Measurements from ENCODE around the gene SMARCD1. TPM values are rescaled to one million over a fixed set of nuclear protein-coding genes. Genes with fewer than 3 reads are reported as not detected.
A peak's percentile ranks its signal among the peaks of the same experiment; 100 is the strongest.

SMARCD1 gene
- polyA plus RNA-seq, 4 donors = 18.1 to 54.1 (median 20.7) TPM

- Histone ChIP-seq H3K27ac (ENCODE audit: low read depth in 1 of 3, low read length in 2 of 3) (peak overlapping the region in 1 of 3 donors; percentile 96), H3K4me3 (ENCODE audit: low read depth in 1 of 3, low read length in 3 of 3) (no peak overlapping the region)
- FAIRE-seq = no peak
Observed at GRCh38 chr12:50101663-50102062, 16.5 kb downstream of the SMARCD1 start.

GRCh38 chr12:50102131-50102531 is 17.0 kb downstream of the SMARCD1 start:
- Histone ChIP-seq H3K4me3 (ENCODE audit: low read depth in 1 of 3, low read length in 3 of 3) (no peak overlapping the region), H3K4me1 (ENCODE audit: control insufficient read depth in 3 of 3, insufficient read depth in 2 of 3, low read depth in 1 of 3, low read length in 2 of 3) (peaks cover 2 to 51% (median 6%) of the 10 kb centered on the region in 3 donors), H3K27me3 (ENCODE audit: control insufficient read depth in 3 of 3, insufficient read depth in 3 of 3, low read length in 3 of 3) (no peaks in the 10 kb centered on the region), H3K36me3 (ENCODE audit: control insufficient read depth in 3 of 3, insufficient read depth in 2 of 3, low read depth in 1 of 3, low read length in 3 of 3) (peaks cover 0 to 65% (median 21%) of the 10 kb centered on the region in 3 donors), H3K9me3 (ENCODE audit: control insufficient read depth in 2 of 2, insufficient read depth in 1 of 2, low read depth in 1 of 2, low read length in 1 of 2) (no peaks in the 10 kb centered on the region), H3K27ac (ENCODE audit: low read depth in 1 of 3, low read length in 2 of 3) (peak overlapping the region in 2 of 3 donors; percentile 43 to 96)
- WGBS, 3 donors = 67 to 85% (median 81%) methylated on average over 2 of the region's 2 CpGs
- FAIRE-seq (no peak), DNase-seq (no peak)

More at GRCh38 chr12:50101663-50102062, 16.5 kb downstream of the SMARCD1 start:
- peaks cover 2 to 65% (median 25%) of the 10 kb centered on the region in 3 donors for H3K36me3 ChIP-seq (ENCODE audit: control insufficient read depth in 3 of 3, insufficient read depth in 2 of 3, low read depth in 1 of 3, low read length in 3 of 3)
- WGBS, 3 donors = 65 to 75% (median 69%) methylated on average over 3 of the region's 3 CpGs
- H3K9me3 ChIP-seq (ENCODE audit: control insufficient read depth in 2 of 2, insufficient read depth in 1 of 2, low read depth in 1 of 2, low read length in 1 of 2) = no peaks in the 10 kb centered on the region
- peaks cover 2 to 47% (median 4%) of the 10 kb centered on the region in 3 donors for H3K4me1 ChIP-seq (ENCODE audit: control insufficient read depth in 3 of 3, insufficient read depth in 2 of 3, low read depth in 1 of 3, low read length in 2 of 3)
- peak; percentile 55 for DNase-seq
- no peaks in the 10 kb centered on the region for H3K27me3 ChIP-seq (ENCODE audit: control insufficient read depth in 3 of 3, insufficient read depth in 3 of 3, low read length in 3 of 3)

GRCh38 chr12:50102646-50103309 is 17.6 kb downstream of the SMARCD1 start:
- 46 to 74% (median 70%) methylated on average over 8 of the region's 8 CpGs for WGBS, 3 donors
- no peaks in the 10 kb centered on the region for H3K27me3 ChIP-seq (ENCODE audit: control insufficient read depth in 3 of 3, insufficient read depth in 3 of 3, low read length in 3 of 3)
- no peaks in the 10 kb centered on the region for H3K9me3 ChIP-seq (ENCODE audit: control insufficient read depth in 2 of 2, insufficient read depth in 1 of 2, low read depth in 1 of 2, low read length in 1 of 2)
- H3K4me3 ChIP-seq (ENCODE audit: low read depth in 1 of 3, low read length in 3 of 3) = no peak overlapping the region
- DNase-seq = peak; percentile 58 to 59
- FAIRE-seq = no peak
- H3K27ac ChIP-seq (ENCODE audit: low read depth in 1 of 3, low read length in 2 of 3) = peak overlapping the region in 2 of 3 donors; percentile 43 to 96
- peaks cover 0 to 66% (median 21%) of the 10 kb centered on the region in 3 donors for H3K36me3 ChIP-seq (ENCODE audit: control insufficient read depth in 3 of 3, insufficient read depth in 2 of 3, low read depth in 1 of 3, low read length in 3 of 3)
- H3K4me1 ChIP-seq (ENCODE audit: control insufficient read depth in 3 of 3, insufficient read depth in 2 of 3, low read depth in 1 of 3, low read length in 2 of 3) = peaks cover 2 to 57% (median 6%) of the 10 kb centered on the region in 3 donors

- Histone ChIP-seq H3K4me1 (ENCODE audit: control insufficient read depth in 3 of 3, insufficient read depth in 2 of 3, low read depth in 1 of 3, low read length in 2 of 3) (peaks cover 2 to 63% (median 10%) of the 10 kb centered on the region in 3 donors), H3K36me3 (ENCODE audit: control insufficient read depth in 3 of 3, insufficient read depth in 2 of 3, low read depth in 1 of 3, low read length in 3 of 3) (peaks cover 0 to 66% (median 15%) of the 10 kb centered on the region in 3 donors), H3K27ac (ENCODE audit: low read depth in 1 of 3, low read length in 2 of 3) (peak overlapping the region; percentile 43 to 96 (median 65)), H3K4me3 (ENCODE audit: low read depth in 1 of 3, low read length in 3 of 3) (peak overlapping the region in 1 of 3 donors; percentile 67), H3K9me3 (ENCODE audit: control insufficient read depth in 2 of 2, insufficient read depth in 1 of 2, low read depth in 1 of 2, low read length in 1 of 2) (no peaks in the 10 kb centered on the region), H3K27me3 (ENCODE audit: control insufficient read depth in 3 of 3, insufficient read depth in 3 of 3, low read length in 3 of 3) (no peaks in the 10 kb centered on the region)
- FAIRE-seq (no peak), DNase-seq (no peak)
- WGBS, 3 donors = 82 to 98% (median 93%) methylated on average over 2 of the region's 2 CpGs
Observed at GRCh38 chr12:50103351-50103750, 18.2 kb downstream of the SMARCD1 start.

- Histone ChIP-seq H3K36me3 (ENCODE audit: control insufficient read depth in 3 of 3, insufficient read depth in 2 of 3, low read depth in 1 of 3, low read length in 3 of 3) (peaks cover 0 to 67% (median 11%) of the 10 kb centered on the region in 3 donors), H3K27ac (ENCODE audit: low read depth in 1 of 3, low read length in 2 of 3) (peak within 1 kb of the TSS; percentile 46 to 96 (median 65)), H3K4me3 (ENCODE audit: low read depth in 1 of 3, low read length in 3 of 3) (peak within 1 kb of the TSS in 2 of 3 donors; percentile 58 to 67), H3K4me1 (ENCODE audit: control insufficient read depth in 3 of 3, insufficient read depth in 2 of 3, low read depth in 1 of 3, low read length in 2 of 3) (peaks cover 2 to 67% (median 11%) of the 10 kb centered on the region in 3 donors), H3K27me3 (ENCODE audit: control insufficient read depth in 3 of 3, insufficient read depth in 3 of 3, low read length in 3 of 3) (no peaks in the 10 kb centered on the region), H3K9me3 (ENCODE audit: control insufficient read depth in 2 of 2, insufficient read depth in 1 of 2, low read depth in 1 of 2, low read length in 1 of 2) (no peaks in the 10 kb centered on the region)
- no peak for FAIRE-seq
- peak; percentile 92 to 94 for DNase-seq
- 4 to 35% (median 26%) methylated on average over 12 to 13 of the region's 13 CpGs for WGBS, 3 donors
Observed at GRCh38 chr12:50103767-50104321, 18.7 kb downstream of the SMARCD1 start, which contains the start of gene GPD1. TSS of gene GPD1 (plus strand) at chr12:50104008. CDS start at chr12:50104051, 43 bp downstream.

- DNase-seq = peak; percentile 92 to 96
- Histone ChIP-seq H3K4me1 (ENCODE audit: control insufficient read depth in 3 of 3, insufficient read depth in 2 of 3, low read depth in 1 of 3, low read length in 2 of 3) (peaks cover 2 to 75% (median 13%) of the 10 kb centered on the region in 3 donors), H3K9me3 (ENCODE audit: control insufficient read depth in 2 of 2, insufficient read depth in 1 of 2, low read depth in 1 of 2, low read length in 1 of 2) (no peaks in the 10 kb centered on the region), H3K36me3 (ENCODE audit: control insufficient read depth in 3 of 3, insufficient read depth in 2 of 3, low read depth in 1 of 3, low read length in 3 of 3) (peaks cover 0 to 67% (median 7%) of the 10 kb centered on the region in 3 donors), H3K27ac (ENCODE audit: low read depth in 1 of 3, low read length in 2 of 3) (peak overlapping the region; percentile 75 to 96 (median 86)), H3K27me3 (ENCODE audit: control insufficient read depth in 3 of 3, insufficient read depth in 3 of 3, low read length in 3 of 3) (no peaks in the 10 kb centered on the region), H3K4me3 (ENCODE audit: low read depth in 1 of 3, low read length in 3 of 3) (peak overlapping the region in 2 of 3 donors; percentile 58 to 67)
- 23 to 54% (median 31%) methylated on average over 14 of the region's 14 CpGs for WGBS, 3 donors
- no peak for FAIRE-seq
Observed at GRCh38 chr12:50104417-50105366, 19.6 kb downstream of the SMARCD1 start.

GRCh38 chr12:50105913-50106450 is 20.8 kb downstream of the SMARCD1 start:
- Histone ChIP-seq H3K27ac (ENCODE audit: low read depth in 1 of 3, low read length in 2 of 3) (peak overlapping the region in 2 of 3 donors; percentile 86 to 96), H3K4me1 (ENCODE audit: control insufficient read depth in 3 of 3, insufficient read depth in 2 of 3, low read depth in 1 of 3, low read length in 2 of 3) (peaks cover 2 to 86% (median 16%) of the 10 kb centered on the region in 3 donors), H3K4me3 (ENCODE audit: low read depth in 1 of 3, low read length in 3 of 3) (peak overlapping the region in 2 of 3 donors; percentile 58 to 67), H3K9me3 (ENCODE audit: control insufficient read depth in 2 of 2, insufficient read depth in 1 of 2, low read depth in 1 of 2, low read length in 1 of 2) (no peaks in the 10 kb centered on the region), H3K36me3 (ENCODE audit: control insufficient read depth in 3 of 3, insufficient read depth in 2 of 3, low read depth in 1 of 3, low read length in 3 of 3) (peaks cover 0 to 62% (median 2%) of the 10 kb centered on the region in 3 donors), H3K27me3 (ENCODE audit: control insufficient read depth in 3 of 3, insufficient read depth in 3 of 3, low read length in 3 of 3) (no peaks in the 10 kb centered on the region)
- FAIRE-seq (no peak), DNase-seq (no peak)
- WGBS, 3 donors = 87 to 95% (median 91%) methylated on average over 12 of the region's 12 CpGs
